ENCODE results near the gene FAM174C.

- TF ChIP-seq, protein P1, sequence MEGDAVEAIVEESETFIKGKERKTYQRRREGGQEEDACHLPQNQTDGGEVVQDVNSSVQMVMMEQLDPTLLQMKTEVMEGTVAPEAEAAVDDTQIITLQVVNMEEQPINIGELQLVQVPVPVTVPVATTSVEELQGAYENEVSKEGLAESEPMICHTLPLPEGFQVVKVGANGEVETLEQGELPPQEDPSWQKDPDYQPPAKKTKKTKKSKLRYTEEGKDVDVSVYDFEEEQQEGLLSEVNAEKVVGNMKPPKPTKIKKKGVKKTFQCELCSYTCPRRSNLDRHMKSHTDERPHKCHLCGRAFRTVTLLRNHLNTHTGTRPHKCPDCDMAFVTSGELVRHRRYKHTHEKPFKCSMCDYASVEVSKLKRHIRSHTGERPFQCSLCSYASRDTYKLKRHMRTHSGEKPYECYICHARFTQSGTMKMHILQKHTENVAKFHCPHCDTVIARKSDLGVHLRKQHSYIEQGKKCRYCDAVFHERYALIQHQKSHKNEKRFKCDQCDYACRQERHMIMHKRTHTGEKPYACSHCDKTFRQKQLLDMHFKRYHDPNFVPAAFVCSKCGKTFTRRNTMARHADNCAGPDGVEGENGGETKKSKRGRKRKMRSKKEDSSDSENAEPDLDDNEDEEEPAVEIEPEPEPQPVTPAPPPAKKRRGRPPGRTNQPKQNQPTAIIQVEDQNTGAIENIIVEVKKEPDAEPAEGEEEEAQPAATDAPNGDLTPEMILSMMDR (IDR thresholded peaks at IDR 0.05): no peak
- TF ChIP-seq POLR2AphosphoS5 (IDR thresholded peaks at IDR 0.05) (no peak), POLR2A (IDR thresholded peaks at IDR 0.05; ENCODE audit: low read depth) (no peak)
These were observed 19.4 kb downstream of the FAM174C start for GRCh38 chr19:1294688-1295087.
